HepG2 (cell line): ENCODE results near the gene SV2A. TPM values are rescaled to one million over a fixed set of nuclear protein-coding genes. Genes with fewer than 3 reads are reported as not detected.

ENCODE experiments used
- ATF1 ChIP-seq: IDR thresholded peaks from 2 replicates; pipeline ENCODE4 v1.6.1; 2016; ENCODE audit warnings: mild to moderate bottlenecking, control low read depth
- HOXA9 ChIP-seq: sonication (generic); formaldehyde crosslinking; IDR thresholded peaks from 2 replicates; pipeline ENCODE4 v1.8.1; 2022; ENCODE audit warnings: missing genetic modification reagents, mild to moderate bottlenecking, moderate library complexity, borderline replicate concordance
- SIN3A ChIP-seq: IDR thresholded peaks from 2 replicates; pipeline ENCODE4 v1.6.1; 2011; ENCODE audit warnings: low read depth, mild to moderate bottlenecking, control low read depth, low read length, borderline replicate concordance
- SMAD3 ChIP-seq: sonication (generic); formaldehyde crosslinking; IDR thresholded peaks from 2 replicates; pipeline ENCODE4 v1.4.0; 2020; ENCODE audit warnings: missing genetic modification reagents
- ZBTB40 ChIP-seq, 2 experiments: fragments of 450-650 bp in 1 of 2; sonication (generic) in 1 of 2; formaldehyde crosslinking in 1 of 2; IDR thresholded peaks; 2 replicates each; pipeline versions ENCODE4 v1.6.1 to v1.8.0; 2016 to 2022; ENCODE audit warnings: antibody characterized with exemption in 1 of 2, mild to moderate bottlenecking in 1 of 2, missing genetic modification reagents in 1 of 2
- ZNF558 ChIP-seq: sonication (generic); formaldehyde crosslinking; IDR thresholded peaks from 2 replicates; pipeline ENCODE4 v1.9.0; 2022; ENCODE audit warnings: mild to moderate bottlenecking, missing genetic modification reagents, borderline replicate concordance
- ZNF639 ChIP-seq: conservative IDR thresholded peaks from 2 replicates; pipeline ENCODE4 v1.6.1; 2018; ENCODE audit warnings: missing genetic modification reagents
- ZNF687 ChIP-seq: sonication (generic); formaldehyde crosslinking; IDR thresholded peaks from 2 replicates; pipeline ENCODE4 v1.5.1; 2020; ENCODE audit warnings: mild to moderate bottlenecking, missing genetic modification reagents, moderate library complexity
- ZNF800 ChIP-seq: sonication (generic); formaldehyde crosslinking; IDR thresholded peaks from 2 replicates; pipeline ENCODE4 v1.4.0; 2020; ENCODE audit warnings: missing genetic modification reagents
- ZSCAN29 ChIP-seq: sonication (generic); formaldehyde crosslinking; conservative IDR thresholded peaks from 2 replicates; pipeline ENCODE4 v1.4.0; 2020; ENCODE audit warnings: mild to moderate bottlenecking, missing genetic modification reagents
- polyA plus RNA-seq, 8 experiments: library from polyadenylated mRNA; depleted of rRNA in 3 of 8; stranded (reverse) in 7 of 8; unstranded in 1 of 8; fragments of >200 nt; fragmentation: Illumina TruSeq in 4 of 8; extraction: Trizol in 4 of 8; gene quantifications; 2 replicates each; pipeline versions ENCODE4 v1.2.1 to v1.2.3, GENCODE V29; 2011 to 2016; ENCODE audit warnings: low read depth in 4 of 8, missing spikeins in 1 of 8, mixed read lengths in 1 of 8; ENCODE audit not compliant: insufficient read depth in 1 of 8
- total RNA-seq, 5 experiments: library from RNA; depleted of rRNA; stranded (reverse); fragments of >200 nt; fragmentation: Illumina TruSeq; extraction: Trizol; gene quantifications; 2 replicates each; pipeline ENCODE4 v1.2.3, GENCODE V29; 2016; ENCODE audit warnings: low read depth in 1 of 5

Gene SV2A
- total and polyA plus RNA-seq, 2 of the 13 experiments (the other 11 are each of a cell fraction or from before 2014, with no cell fraction given) = 0.84 to 1.9 TPM

- TF ChIP-seq ZBTB40 (IDR thresholded peaks at IDR 0.05) (no peak), ZBTB40 (CRISPR knock-in tag; IDR thresholded peaks at IDR 0.05) (peak; percentile 39), ZNF687 (CRISPR knock-in tag) (peak; percentile 61), HOXA9 (CRISPR knock-in tag) (0 out of 2 replicates have a peak, but pooled peaks have one; percentile 8), ATF1 (peak; percentile 72), ZSCAN29 (CRISPR knock-in tag) (peak; percentile 18; the same call in 1 of the 2 replicates), ZNF800 (CRISPR knock-in tag) (no peak), SIN3A (0 out of 2 replicates have a peak, but pooled peaks have one; percentile 41), ZNF639 (CRISPR knock-in tag) (no peak), SMAD3 (CRISPR knock-in tag) (0 out of 2 replicates have a peak, but pooled peaks have one; percentile 11), ZNF558 (CRISPR knock-in tag) (0 out of 2 replicates have a peak, but pooled peaks have one; percentile 35)
These were observed 30.0 kb downstream of the SV2A start (continued) for GRCh38 chr1:149887456-149888246.
